GM13977 (cell line): ENCODE results near the gene CLDN10.
"Not testable (repeated sequence)": the region's sequence is repeated elsewhere in the genome, so short reads cannot be mapped to it uniquely, and the experiment has no call there.

ENCODE experiments used
- DNase-seq: peaks from one replicate; pipeline ENCODE4 v3.0.0; 2012; ENCODE audit warnings: low spot score
- in situ Hi-C: fragments of 300-500 bp; cut with MboI; formaldehyde crosslinking; loops from one replicate; pipeline ENCODE4 v1.12.0; 2022; ENCODE audit warnings: low sequenced_read_pairs, low pct_unique_long_range_greater_than_20kb, mixed read lengths, inconsistent platforms; ENCODE audit not compliant: unreplicated experiment
- TF ChIP-seq, protein P1 (sequence below): IDR thresholded peaks from 2 replicates; pipeline ENCODE4 v1.5.1; 2012; ENCODE audit warnings: mild to moderate bottlenecking, control low read depth; ENCODE audit not compliant: insufficient read depth; ENCODE audit errors: extremely low read depth, missing control alignments

CLDN10 gene

DNA sequence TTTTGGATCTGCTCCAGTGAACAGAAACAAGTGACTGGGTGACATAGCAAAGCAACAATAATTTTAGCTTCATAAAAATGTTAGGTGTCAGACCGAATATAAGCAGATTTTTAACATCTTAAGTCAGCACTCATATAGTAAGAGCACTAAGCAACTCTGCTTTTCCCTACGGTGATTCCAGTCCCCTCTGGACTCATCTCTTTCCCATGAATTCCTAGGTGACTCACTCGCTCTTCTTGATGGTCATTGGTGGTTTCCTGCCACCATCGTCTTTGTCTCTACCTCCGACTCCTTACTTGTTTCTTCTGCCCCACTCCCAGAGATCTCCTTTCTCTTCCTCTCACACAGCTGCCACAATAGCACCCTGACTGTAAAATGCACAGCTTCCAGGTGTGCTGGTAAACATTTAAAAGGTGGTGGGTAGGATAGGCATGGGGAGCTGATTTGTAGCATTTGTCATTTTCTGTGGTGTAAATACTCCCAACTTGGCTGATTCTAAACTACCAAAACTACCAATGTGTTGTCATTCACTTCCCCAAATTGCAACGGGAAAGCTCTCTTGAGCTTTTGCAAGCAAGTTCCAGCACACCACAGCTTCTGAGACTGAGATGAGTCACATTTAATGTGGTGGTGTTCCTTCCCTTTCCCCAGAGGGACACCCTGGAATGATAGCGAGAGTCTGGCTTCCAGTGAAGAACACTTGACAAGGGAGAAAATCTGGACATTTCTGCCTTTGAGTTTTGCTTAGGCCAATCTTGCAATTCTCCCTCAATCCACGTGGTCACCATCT is 42.8 kb upstream of the CLDN10 start:
- in situ Hi-C loops, result no loop called here
- no peak for DNase-seq

DNA sequence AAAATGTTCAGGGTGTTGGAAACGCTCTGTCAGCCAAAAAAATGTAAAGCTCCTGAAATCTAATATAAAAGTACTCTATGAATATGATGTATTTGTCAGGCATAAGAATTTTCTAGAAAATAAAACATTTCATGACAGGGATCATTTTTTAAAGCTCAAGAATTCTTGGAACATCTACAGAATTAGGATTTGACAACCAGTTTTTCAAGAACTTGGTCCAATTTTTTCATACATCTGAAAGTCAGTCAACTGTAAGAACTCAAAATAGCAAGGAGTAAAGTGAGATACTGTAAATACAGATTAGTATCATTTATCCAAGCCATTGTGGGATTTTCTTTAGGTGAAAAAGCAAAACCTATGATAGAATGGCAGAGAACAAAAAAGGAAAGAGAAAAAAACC is 41.6 kb upstream of the CLDN10 start:
- DNase-seq, result no peak
- TF ChIP-seq, protein P1, sequence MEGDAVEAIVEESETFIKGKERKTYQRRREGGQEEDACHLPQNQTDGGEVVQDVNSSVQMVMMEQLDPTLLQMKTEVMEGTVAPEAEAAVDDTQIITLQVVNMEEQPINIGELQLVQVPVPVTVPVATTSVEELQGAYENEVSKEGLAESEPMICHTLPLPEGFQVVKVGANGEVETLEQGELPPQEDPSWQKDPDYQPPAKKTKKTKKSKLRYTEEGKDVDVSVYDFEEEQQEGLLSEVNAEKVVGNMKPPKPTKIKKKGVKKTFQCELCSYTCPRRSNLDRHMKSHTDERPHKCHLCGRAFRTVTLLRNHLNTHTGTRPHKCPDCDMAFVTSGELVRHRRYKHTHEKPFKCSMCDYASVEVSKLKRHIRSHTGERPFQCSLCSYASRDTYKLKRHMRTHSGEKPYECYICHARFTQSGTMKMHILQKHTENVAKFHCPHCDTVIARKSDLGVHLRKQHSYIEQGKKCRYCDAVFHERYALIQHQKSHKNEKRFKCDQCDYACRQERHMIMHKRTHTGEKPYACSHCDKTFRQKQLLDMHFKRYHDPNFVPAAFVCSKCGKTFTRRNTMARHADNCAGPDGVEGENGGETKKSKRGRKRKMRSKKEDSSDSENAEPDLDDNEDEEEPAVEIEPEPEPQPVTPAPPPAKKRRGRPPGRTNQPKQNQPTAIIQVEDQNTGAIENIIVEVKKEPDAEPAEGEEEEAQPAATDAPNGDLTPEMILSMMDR, result no peak
- in situ Hi-C loops, result no loop called here

More for the DNA sequence above, 42.8 kb upstream of the CLDN10 start:
- TF ChIP-seq, protein P1, result no peak

DNA sequence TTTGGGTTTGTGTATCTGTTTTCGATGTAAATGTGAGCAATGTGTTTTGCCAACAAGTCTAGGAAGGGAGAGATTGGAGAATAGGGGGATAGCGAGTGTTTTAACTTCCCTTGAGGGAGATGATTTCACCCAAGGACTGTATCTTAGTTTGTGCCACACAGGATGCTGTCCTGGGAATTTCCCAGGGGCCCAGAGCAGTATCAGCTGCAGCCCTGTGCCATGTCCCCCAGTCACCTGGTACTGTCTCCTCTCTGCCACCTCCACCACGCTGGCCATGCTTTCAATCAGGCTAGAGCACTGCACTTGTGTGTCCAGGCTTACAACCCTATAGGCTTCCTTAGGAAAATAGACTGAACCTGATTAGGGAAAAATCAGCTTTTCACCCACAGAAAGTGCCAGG is 40.1 kb upstream of the CLDN10 start:
- TF ChIP-seq, protein P1, result no peak
- in situ Hi-C loops, result no loop called here
- no peak for DNase-seq

DNA sequence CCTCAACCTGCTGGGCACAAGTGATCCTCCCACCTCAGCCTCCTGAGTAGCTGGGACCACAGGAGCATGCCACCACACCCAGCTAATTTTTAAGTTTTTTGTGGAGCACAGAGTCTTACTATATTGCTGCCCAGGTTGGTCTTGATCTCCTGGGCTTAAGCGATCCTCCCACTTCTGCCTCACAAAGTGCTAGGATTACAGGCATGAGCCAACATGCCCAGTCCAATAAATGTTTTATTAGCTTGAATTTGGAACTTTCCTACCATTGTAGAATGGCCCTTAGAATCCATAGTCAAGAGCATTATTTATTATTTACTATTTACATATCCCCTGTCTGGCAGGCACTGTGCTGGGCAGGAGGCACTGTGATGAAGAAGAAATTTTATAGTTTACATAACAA is 39.6 kb upstream of the CLDN10 start:
- in situ Hi-C loops, result no loop called here
- no peak for DNase-seq
- TF ChIP-seq, protein P1, result no peak

DNA sequence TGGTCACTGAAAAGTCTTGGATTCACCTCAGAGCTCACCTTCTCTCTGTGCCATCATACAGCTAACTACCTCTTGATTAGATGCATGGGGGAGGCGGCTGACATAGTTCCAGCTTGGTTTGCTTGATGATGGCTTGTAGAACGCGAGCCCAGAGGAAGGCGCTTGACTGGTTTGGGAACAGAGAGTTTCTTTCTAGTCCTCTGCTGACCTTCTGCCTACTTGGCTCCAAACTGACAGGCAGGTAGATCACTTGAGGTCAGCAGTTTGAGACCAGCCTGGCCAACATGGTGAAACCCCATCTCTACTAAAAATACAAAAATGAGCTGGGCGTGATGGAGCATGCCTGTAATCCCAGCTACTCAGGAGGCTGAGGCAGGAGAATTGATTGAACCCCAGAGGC is 36.9 kb upstream of the CLDN10 start:
- DNase-seq, in situ Hi-C loops: not testable (repeated sequence)

DNA sequence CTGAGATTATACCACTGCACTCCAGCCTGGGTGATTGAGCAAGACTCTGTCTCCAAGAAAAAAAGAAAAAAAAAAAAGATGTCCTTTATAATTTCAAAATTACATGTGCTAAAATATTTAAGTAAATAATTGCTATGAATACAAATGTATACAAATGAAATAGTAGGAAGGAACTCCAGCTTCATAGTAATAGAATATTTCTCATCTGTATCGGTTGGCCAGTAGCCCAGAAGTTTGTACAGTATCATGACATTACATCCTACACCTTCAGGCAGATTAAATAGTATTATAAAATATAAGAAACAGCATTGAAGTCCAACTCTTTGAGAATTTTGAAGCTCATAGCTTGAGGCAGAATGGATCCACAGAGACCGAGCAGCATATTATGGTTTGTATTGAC is 36.5 kb upstream of the CLDN10 start:
- in situ Hi-C loops, result no loop called here
- TF ChIP-seq, protein P1, result no peak

DNA sequence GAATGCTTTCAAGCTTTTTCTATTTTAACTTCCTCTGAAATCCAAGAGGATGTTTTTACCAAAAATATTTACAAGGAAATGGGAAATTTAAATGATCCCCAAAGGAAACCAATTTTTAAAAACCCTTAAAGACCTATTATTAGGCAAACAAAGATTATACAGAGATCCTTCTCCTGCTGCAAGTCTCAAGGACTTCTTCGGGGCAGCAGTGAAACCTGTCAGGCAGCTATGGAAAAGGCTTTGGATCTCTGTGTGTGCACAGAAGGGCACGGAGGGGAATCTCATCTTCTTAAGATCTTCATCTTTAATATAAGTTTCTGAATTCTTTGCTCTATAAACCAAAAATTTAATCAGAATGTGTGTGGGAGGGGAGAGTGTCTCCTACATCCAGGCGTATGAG is 36.0 kb upstream of the CLDN10 start:
- TF ChIP-seq, protein P1, result no peak
- DNase-seq, result no peak
- in situ Hi-C loops, result no loop called here

More for the DNA sequence above, 36.5 kb upstream of the CLDN10 start:
- no peak for DNase-seq
